Activated CD4-positive, alpha-beta T cell treated with anti-CD3 and anti-CD28 coated beads, Interleukin-2, amount 10 ng/mL, durations not matched to agents 7 days and 5 days (primary cell): ENCODE data around the gene DEPP1. TPM values are rescaled to one million over a fixed set of nuclear protein-coding genes. Genes with fewer than 3 reads are reported as not detected.
A peak's percentile ranks its signal among the peaks of the same experiment; 100 is the strongest.

Experiments
- CTCF ChIA-PET: fragments of 350-600 bp; sonication (Branson Sonifier 250); formaldehyde crosslinking; loops from one replicate; lab custom pipeline; 2021; ENCODE audit warnings: antibody characterized with exemption; lab: Charles Lee
- POLR2A ChIA-PET: fragments of 350-600 bp; sonication (Branson Sonifier 250); formaldehyde crosslinking; loops from one replicate; lab custom pipeline; 2021; ENCODE audit warnings: antibody characterized with exemption; lab: Charles Lee
- DNase-seq: peaks from one replicate; pipeline ENCODE4 v3.0.0-alpha.2; 2020
- H3K27ac Mint-ChIP-seq: one replicate; pipeline ENCODE4 v1.8.0; 2021; ENCODE audit warnings: mild to moderate bottlenecking, moderate library complexity, mixed read lengths
- H3K27me3 Mint-ChIP-seq: one replicate; pipeline ENCODE4 v1.8.0; 2021; ENCODE audit warnings: mixed read lengths
- H3K36me3 Mint-ChIP-seq: one replicate; pipeline ENCODE4 v1.8.0; 2021; ENCODE audit warnings: low read depth, mixed read lengths
- H3K4me1 Mint-ChIP-seq: one replicate; pipeline ENCODE4 v1.8.0; 2021; ENCODE audit warnings: mixed read lengths
- H3K4me3 Mint-ChIP-seq: one replicate; pipeline ENCODE4 v1.8.0; 2021; ENCODE audit warnings: mild to moderate bottlenecking, moderate library complexity, mixed read lengths
- H3K9me3 Mint-ChIP-seq: one replicate; pipeline ENCODE4 v1.8.0; 2021; ENCODE audit warnings: mixed read lengths
- total RNA-seq, 2 experiments: library from RNA; stranded (reverse); gene quantifications; one replicate each; pipeline ENCODE4 v1.2.3, GENCODE V29; 2021

Gene DEPP1
- total RNA-seq, 2 experiments from 2014 or later = 0.22 to 0.33 TPM

GRCh38 chr10:44958898-44959246 is 19.7 kb downstream of the DEPP1 start:
- H3K27ac Mint-ChIP-seq = peak overlapping the region; percentile 87
- H3K27me3 Mint-ChIP-seq = no peaks in the 10 kb centered on the region
- peaks cover 12% of the 10 kb centered on the region for H3K36me3 Mint-ChIP-seq
- peaks cover 21% of the 10 kb centered on the region for H3K4me1 Mint-ChIP-seq
- no peak for DNase-seq
- POLR2A ChIA-PET = no interaction called here
- peaks cover 3% of the 10 kb centered on the region for H3K9me3 Mint-ChIP-seq
- CTCF ChIA-PET = interaction anchor here (0.7 to 1.2 kb wide), 2 partner anchors 26 to 146 kb away, joined by 3 read pairs; no protein-coding TSS in a partner anchor
- peak overlapping the region; percentile 83 for H3K4me3 Mint-ChIP-seq

GRCh38 chr10:44958196-44958897 is 20.3 kb downstream of the DEPP1 start:
- DNase-seq = no peak
- H3K9me3 Mint-ChIP-seq = peaks cover 3% of the 10 kb centered on the region
- H3K4me1 Mint-ChIP-seq = peaks cover 21% of the 10 kb centered on the region
- H3K4me3 Mint-ChIP-seq = peak overlapping the region; percentile 83
- CTCF ChIA-PET = interaction anchor here (0.7 to 1.2 kb wide), 2 partner anchors 26 to 146 kb away, joined by 3 read pairs; no protein-coding TSS in a partner anchor
- H3K27ac Mint-ChIP-seq = peak overlapping the region; percentile 87
- peaks cover 12% of the 10 kb centered on the region for H3K36me3 Mint-ChIP-seq
- POLR2A ChIA-PET = no interaction called here
- H3K27me3 Mint-ChIP-seq = no peaks in the 10 kb centered on the region

GRCh38 chr10:44956717-44957706 is 21.6 kb downstream of the DEPP1 start:
- H3K4me3 Mint-ChIP-seq = no peak overlapping the region
- peaks cover 12% of the 10 kb centered on the region for H3K36me3 Mint-ChIP-seq

DNA sequence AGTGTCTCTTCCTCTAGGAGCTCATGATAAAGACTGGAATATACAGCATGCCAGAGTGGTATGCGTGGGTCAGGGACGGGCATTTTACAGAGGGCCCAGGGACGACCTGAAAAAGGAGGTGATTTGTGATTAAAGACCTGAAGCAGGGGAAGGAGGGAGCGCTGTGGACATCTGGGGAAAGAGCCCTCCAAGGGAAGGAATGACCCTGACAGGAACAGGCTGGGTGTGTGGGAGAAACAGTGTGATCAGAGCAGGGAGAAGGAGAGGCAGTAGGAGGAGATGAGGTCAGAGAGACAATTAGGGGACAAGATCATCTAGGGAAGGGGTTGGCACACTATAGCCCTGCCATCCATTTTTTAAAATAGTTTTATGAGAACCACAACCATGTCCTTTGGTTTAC is 22.4 kb downstream of the DEPP1 start:
- DNase-seq = no peak
- Mint-ChIP-seq H3K4me1 (peaks cover 21% of the 10 kb centered on the region), H3K27ac (no peak overlapping the region), H3K4me3 (no peak overlapping the region), H3K9me3 (peaks cover 3% of the 10 kb centered on the region), H3K27me3 (no peaks in the 10 kb centered on the region), H3K36me3 (peaks cover 12% of the 10 kb centered on the region)
- POLR2A ChIA-PET = no interaction called here
- CTCF ChIA-PET = interaction anchor here (1.6 kb wide), 1 partner anchor 23 kb away, joined by 3 read pairs; no protein-coding TSS in a partner anchor

More at GRCh38 chr10:44956717-44957706, 21.6 kb downstream of the DEPP1 start:
- ChIA-PET POLR2A (no interaction called here), CTCF (interaction anchor here (1.1 to 1.6 kb wide), 2 partner anchors 12 to 24 kb away, joined by 3 read pairs; no protein-coding TSS in a partner anchor)
- peaks cover 3% of the 10 kb centered on the region for H3K9me3 Mint-ChIP-seq
- no peak for DNase-seq
- peaks cover 21% of the 10 kb centered on the region for H3K4me1 Mint-ChIP-seq
- peak overlapping the region; percentile 13 for H3K27ac Mint-ChIP-seq
- H3K27me3 Mint-ChIP-seq = no peaks in the 10 kb centered on the region

DNA sequence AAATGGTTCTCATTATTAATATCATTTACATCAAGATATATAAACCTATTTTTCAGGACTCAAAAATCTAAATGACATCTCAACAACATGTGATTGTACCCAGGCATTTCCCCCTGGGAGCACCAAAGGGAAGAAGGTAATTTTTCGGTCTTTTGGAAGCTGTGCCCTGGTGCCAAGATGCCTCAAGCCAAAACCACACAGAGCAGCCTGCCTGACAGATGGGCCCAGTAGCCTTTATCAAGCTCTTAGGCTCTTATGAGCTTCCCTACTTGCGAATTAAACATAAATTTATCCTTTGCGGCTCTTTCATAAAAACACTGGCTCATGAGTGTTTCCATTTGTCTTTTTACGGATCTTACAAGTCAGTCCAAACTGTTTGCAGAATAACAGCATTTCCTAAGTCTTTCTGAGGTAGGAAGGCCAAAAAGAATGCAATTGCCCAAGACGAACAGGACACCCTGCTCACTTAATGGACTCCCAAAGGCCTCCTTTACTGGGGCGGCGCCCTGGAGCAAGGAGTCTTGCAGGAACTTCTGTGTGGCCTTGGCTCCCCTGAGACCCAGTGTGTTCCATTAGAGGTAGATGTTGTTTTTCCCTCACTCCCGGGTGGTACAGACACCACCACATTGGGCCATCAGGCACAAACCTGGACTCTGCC is 23.1 kb downstream of the DEPP1 start:
- ChIA-PET POLR2A (no interaction called here), CTCF (interaction anchor here (1.6 kb wide), 1 partner anchor 23 kb away, joined by 3 read pairs; no protein-coding TSS in a partner anchor)
- Mint-ChIP-seq H3K9me3 (peaks cover 3% of the 10 kb centered on the region), H3K36me3 (peaks cover 12% of the 10 kb centered on the region), H3K4me3 (no peak overlapping the region), H3K4me1 (peaks cover 18% of the 10 kb centered on the region), H3K27ac (no peak overlapping the region), H3K27me3 (no peaks in the 10 kb centered on the region)
- no peak for DNase-seq

GRCh38 chr10:44954962-44955361 is 23.6 kb downstream of the DEPP1 start:
- ChIA-PET CTCF (interaction anchor here (0.7 kb wide), 1 partner anchor 30 kb away, joined by 6 read pairs; no protein-coding TSS in a partner anchor), POLR2A (no interaction called here)
- peaks cover 17% of the 10 kb centered on the region for H3K4me1 Mint-ChIP-seq
- no peak for DNase-seq
- no peak overlapping the region for H3K27ac Mint-ChIP-seq
- peaks cover 3% of the 10 kb centered on the region for H3K9me3 Mint-ChIP-seq
- H3K4me3 Mint-ChIP-seq = no peak overlapping the region
- no peaks in the 10 kb centered on the region for H3K27me3 Mint-ChIP-seq
- peaks cover 12% of the 10 kb centered on the region for H3K36me3 Mint-ChIP-seq

GRCh38 chr10:44954042-44954441 is 24.6 kb downstream of the DEPP1 start:
- Mint-ChIP-seq H3K9me3 (peaks cover 3% of the 10 kb centered on the region), H3K4me1 (peaks cover 17% of the 10 kb centered on the region), H3K27me3 (no peaks in the 10 kb centered on the region), H3K4me3 (no peak overlapping the region), H3K36me3 (peaks cover 12% of the 10 kb centered on the region), H3K27ac (no peak overlapping the region)
- CTCF ChIA-PET = interaction anchor here (0.7 to 1.2 kb wide), 2 partner anchors 31 to 73 kb away, joined by 3 to 6 read pairs; no protein-coding TSS in a partner anchor
- POLR2A ChIA-PET = no interaction called here
- no peak for DNase-seq

- Mint-ChIP-seq H3K27ac (no peak overlapping the region), H3K4me3 (no peak overlapping the region), H3K27me3 (no peaks in the 10 kb centered on the region), H3K9me3 (peaks cover 3% of the 10 kb centered on the region), H3K36me3 (peaks cover 12% of the 10 kb centered on the region), H3K4me1 (peaks cover 9% of the 10 kb centered on the region)
- ChIA-PET POLR2A (no interaction called here), CTCF (interaction anchor here (1.1 to 1.2 kb wide), 2 partner anchors 11 to 71 kb away, joined by 3 read pairs; no protein-coding TSS in a partner anchor)
- no peak for DNase-seq
Observed at GRCh38 chr10:44952779-44953231, 25.8 kb downstream of the DEPP1 start.

- Mint-ChIP-seq H3K4me3 (no peak overlapping the region), H3K36me3 (peaks cover 9% of the 10 kb centered on the region), H3K9me3 (peaks cover under 1% of the 10 kb centered on the region), H3K27ac (no peak overlapping the region), H3K4me1 (peaks cover 5% of the 10 kb centered on the region), H3K27me3 (no peaks in the 10 kb centered on the region)
- CTCF ChIA-PET = no interaction called here
- no peak for DNase-seq
- POLR2A ChIA-PET = no interaction called here
Observed at GRCh38 chr10:44951576-44952226, 26.9 kb downstream of the DEPP1 start.

DNA sequence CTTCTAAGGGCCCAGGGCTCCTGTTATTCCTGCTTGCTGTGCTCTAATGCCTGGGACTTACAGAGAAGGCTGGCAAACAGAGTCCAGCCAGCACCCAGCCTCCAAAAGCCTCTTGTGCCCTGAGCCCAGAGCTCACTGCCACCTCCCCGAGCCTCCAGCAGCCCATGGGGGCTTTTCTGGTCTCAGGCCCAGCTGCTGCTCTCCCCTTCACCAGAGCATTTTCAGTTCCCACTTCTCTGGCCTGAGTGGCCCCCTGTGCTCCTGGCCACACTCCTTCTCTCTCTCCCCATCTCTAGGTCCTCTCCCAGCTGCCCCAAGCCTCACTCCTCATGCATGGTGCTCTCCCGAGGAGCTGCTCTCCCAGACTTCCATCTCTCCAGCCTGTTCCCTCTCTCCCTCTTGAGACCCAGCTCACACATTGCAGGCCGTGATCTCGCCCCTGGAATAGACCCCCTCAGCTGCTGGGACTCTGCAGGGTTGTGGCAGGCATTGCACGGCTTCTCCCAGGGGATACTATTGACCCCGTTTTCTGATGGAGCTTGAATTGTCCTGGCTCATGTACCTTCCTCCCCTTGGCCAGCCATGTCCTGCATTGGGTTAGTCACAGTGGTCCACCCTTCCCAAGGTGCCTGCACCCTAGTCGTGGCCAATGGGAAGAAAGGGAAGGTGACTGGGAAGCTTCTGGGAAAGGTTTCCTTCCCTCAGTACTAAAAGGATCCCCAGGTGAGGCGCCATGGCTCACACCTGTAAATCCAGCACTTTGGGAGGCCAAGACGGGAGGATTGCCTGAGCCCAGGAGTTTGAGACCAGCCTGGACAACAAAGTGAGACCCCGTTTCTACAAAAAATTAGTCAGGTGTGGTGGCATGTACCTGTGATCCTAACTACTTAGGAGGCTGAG is 28.0 kb downstream of the DEPP1 start:
- no peak for DNase-seq
- Mint-ChIP-seq H3K4me3 (no peak overlapping the region), H3K9me3 (no peaks in the 10 kb centered on the region)

DNA sequence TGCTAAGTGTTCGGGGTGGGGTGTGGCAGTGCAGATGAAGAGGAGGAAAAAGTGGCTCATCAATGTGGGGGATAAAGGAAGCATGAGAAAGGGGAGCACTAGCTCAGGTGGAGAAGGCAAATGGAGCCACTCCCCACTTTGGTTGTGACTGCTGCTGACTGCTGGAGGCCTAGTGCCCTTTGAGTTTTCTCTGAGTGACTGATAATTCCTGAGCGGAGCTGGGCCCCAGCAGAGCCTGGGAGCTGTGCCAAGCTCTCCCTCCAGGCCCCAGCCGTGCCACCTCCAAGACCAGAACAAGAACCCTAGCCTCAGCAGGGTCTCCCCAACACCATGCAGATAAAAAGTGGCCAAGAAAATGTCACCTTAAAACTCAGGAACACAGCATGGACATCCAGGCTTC is 28.7 kb downstream of the DEPP1 start:
- Mint-ChIP-seq H3K4me3 (no peak overlapping the region), H3K27ac (no peak overlapping the region), H3K27me3 (peaks cover 3% of the 10 kb centered on the region), H3K36me3 (no peaks in the 10 kb centered on the region), H3K9me3 (peaks cover 4% of the 10 kb centered on the region), H3K4me1 (peaks cover 2% of the 10 kb centered on the region)
- CTCF ChIA-PET = interaction anchor here (0.8 kb wide), 1 partner anchor 13 kb away, joined by 3 read pairs; no protein-coding TSS in a partner anchor
- POLR2A ChIA-PET = no interaction called here
- DNase-seq = no peak

More for the DNA sequence above, 28.0 kb downstream of the DEPP1 start:
- Mint-ChIP-seq H3K4me1 (peaks cover 2% of the 10 kb centered on the region), H3K27me3 (no peaks in the 10 kb centered on the region), H3K36me3 (no peaks in the 10 kb centered on the region), H3K27ac (no peak overlapping the region)
- POLR2A ChIA-PET = no interaction called here
- CTCF ChIA-PET = no interaction called here
